GM21529 (cell line): ENCODE measurements around the gene FAM168B.

ENCODE experiments used
- ATAC-seq: cut with Tn5 transposase; IDR thresholded peaks from one replicate; pipeline ENCODE4 v1.9.1; 2021; ENCODE audit not compliant: unreplicated experiment

The FAM168B gene

GRCh38 chr2:131040661-131041401 lies 52.4 kb downstream of the FAM168B start:
- ATAC-seq: no peak

GRCh38 chr2:131039908-131040660 lies 53.2 kb downstream of the FAM168B start:
- no peak for ATAC-seq

- ATAC-seq: no peak
Measured at GRCh38 chr2:131039535-131039907, 53.7 kb downstream of the FAM168B start.

GRCh38 chr2:131039101-131039440 lies 54.2 kb downstream of the FAM168B start:
- no peak for ATAC-seq

GRCh38 chr2:131038258-131039100 lies 54.8 kb downstream of the FAM168B start:
- no peak for ATAC-seq

GRCh38 chr2:131037398-131038257 lies 55.6 kb downstream of the FAM168B start:
- no peak for ATAC-seq

GRCh38 chr2:131036696-131037397 lies 56.4 kb downstream of the FAM168B start:
- ATAC-seq: no peak

GRCh38 chr2:131036269-131036668 lies 57.0 kb downstream of the FAM168B start:
- no peak for ATAC-seq

GRCh38 chr2:131035826-131036231 lies 57.4 kb downstream of the FAM168B start:
- no peak for ATAC-seq

- ATAC-seq: no peak
Measured at GRCh38 chr2:131035112-131035825, 58.0 kb downstream of the FAM168B start.

- no peak for ATAC-seq
Measured at GRCh38 chr2:131034122-131035051, 58.9 kb downstream of the FAM168B start.

GRCh38 chr2:131033786-131034121 lies 59.5 kb downstream of the FAM168B start:
- no peak for ATAC-seq

GRCh38 chr2:131032393-131032836 lies 60.8 kb downstream of the FAM168B start:
- no peak for ATAC-seq

GRCh38 chr2:131031875-131032274 lies 61.4 kb downstream of the FAM168B start:
- no peak for ATAC-seq

GRCh38 chr2:131031431-131031841 lies 61.8 kb downstream of the FAM168B start:
- no peak for ATAC-seq

GRCh38 chr2:131030478-131030971 lies 62.7 kb downstream of the FAM168B start:
- ATAC-seq: no peak

- no peak for ATAC-seq
Measured at GRCh38 chr2:131029812-131030211, 63.4 kb downstream of the FAM168B start.
